Ectodermal cell (in vitro differentiated cells): ENCODE measurements around the gene UBAP1.
"Not testable (repeated sequence)": the region's sequence is repeated elsewhere in the genome, so short reads cannot be mapped to it uniquely, and the experiment has no call there.

Experiments used
- H3K27ac ChIP-seq: 2 replicates; pipeline ENCODE4 v1.7.0; 2013; ENCODE audit warnings: mild to moderate bottlenecking, low read depth, low read length; ENCODE audit not compliant: insufficient read depth, poor library complexity, severe bottlenecking
- H3K27me3 ChIP-seq: 2 replicates; pipeline ENCODE4 v1.7.0; 2013; ENCODE audit warnings: mild to moderate bottlenecking, low read length; ENCODE audit not compliant: insufficient read depth, control insufficient read depth, poor library complexity, severe bottlenecking
- H3K36me3 ChIP-seq: one replicate; pipeline ENCODE4 v1.7.0; 2013; ENCODE audit warnings: low read length; ENCODE audit not compliant: control insufficient read depth, insufficient read depth
- H3K4me1 ChIP-seq: one replicate; pipeline ENCODE4 v1.7.0; 2013; ENCODE audit warnings: low read length; ENCODE audit not compliant: control insufficient read depth, insufficient read depth
- H3K4me3 ChIP-seq: 2 replicates; pipeline ENCODE4 v1.7.0; 2013; ENCODE audit warnings: low read depth, low read length, control low read depth; ENCODE audit not compliant: insufficient read depth
- H3K9me3 ChIP-seq: 2 replicates; pipeline ENCODE4 v1.7.0; 2013; ENCODE audit warnings: mild to moderate bottlenecking, low read length, moderate library complexity; ENCODE audit not compliant: control insufficient read depth
- WGBS, 2 experiments: methylation state at CpG; one replicate each; pipeline ENCODE4 v1.1.7; 2013; ENCODE audit warnings: missing lambda C conversion rate in 2 of 2; 5-methylcytosine and 5-hydroxymethylcytosine counted together

UBAP1 gene

DNA sequence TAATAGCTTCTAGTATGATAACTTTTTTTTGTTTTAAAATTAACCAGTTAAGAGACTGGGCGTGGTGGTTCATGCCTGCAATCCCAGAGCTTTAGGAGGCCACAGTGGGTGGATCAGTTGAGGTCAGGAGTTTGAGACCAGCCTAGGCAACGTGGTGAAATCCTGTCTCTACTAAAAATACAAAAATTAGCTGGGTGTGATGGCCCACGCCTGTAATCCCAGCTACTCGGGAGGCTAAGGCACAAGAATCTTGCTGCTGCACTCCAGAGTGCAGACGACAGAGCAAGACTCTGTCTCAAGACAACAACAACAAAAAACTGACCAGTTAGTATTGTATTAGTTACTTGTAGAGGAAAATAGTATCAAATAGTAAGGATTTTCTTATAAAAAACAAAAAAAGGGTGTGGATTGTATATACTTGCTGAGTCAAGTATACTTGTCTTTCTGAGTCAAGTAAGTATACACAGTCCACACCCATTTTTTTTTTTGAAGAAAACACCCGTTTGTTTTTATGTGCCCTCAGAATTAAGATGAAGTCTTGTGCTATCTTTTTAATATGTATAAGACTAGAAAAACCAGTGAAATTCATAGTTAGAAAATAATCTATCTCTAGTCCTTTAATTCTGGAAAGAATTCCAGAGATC, 25.3 kb downstream of the UBAP1 start:
- 83 to 90% methylated on average over 5 of the region's 6 CpGs for WGBS, 2 experiments

GRCh38 chr9:34205102-34205501, 26.3 kb downstream of the UBAP1 start:
- no peak overlapping the region for H3K4me3 ChIP-seq
- H3K9me3 ChIP-seq, result no peaks in the 10 kb centered on the region
- no peaks in the 10 kb centered on the region for H3K36me3 ChIP-seq

More for the DNA sequence above, 25.3 kb downstream of the UBAP1 start:
- Histone ChIP-seq H3K4me1 (no peaks in the 10 kb centered on the region), H3K27me3 (no peaks in the 10 kb centered on the region), H3K4me3 (no peak overlapping the region), H3K36me3 (no peaks in the 10 kb centered on the region), H3K9me3 (no peaks in the 10 kb centered on the region), H3K27ac (no peak overlapping the region)

DNA sequence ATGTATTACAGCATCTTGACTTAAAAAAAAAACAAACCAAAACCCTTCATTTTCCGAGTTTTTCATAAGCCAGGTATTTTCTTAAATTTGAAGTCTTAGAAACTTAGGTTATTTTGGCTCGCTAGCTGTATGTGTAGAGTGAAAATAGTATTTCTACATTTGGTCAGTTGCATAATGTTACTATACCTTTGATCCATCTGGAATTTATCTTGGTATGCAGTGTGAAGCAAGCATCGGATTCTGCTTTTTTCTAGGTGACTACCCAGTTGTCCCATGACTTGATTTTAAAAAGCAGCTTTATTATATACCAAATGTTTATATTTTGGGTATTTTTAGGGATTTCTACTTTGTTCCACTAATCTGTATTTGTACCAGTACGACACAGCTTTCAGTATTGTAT, 27.7 kb downstream of the UBAP1 start:
- Histone ChIP-seq H3K27me3 (no peaks in the 10 kb centered on the region), H3K9me3 (no peaks in the 10 kb centered on the region), H3K36me3 (no peaks in the 10 kb centered on the region), H3K4me1 (no peaks in the 10 kb centered on the region), H3K27ac (no peak overlapping the region), H3K4me3 (no peak overlapping the region)
- 93 to 98% methylated on average over 3 to 4 of the region's 4 CpGs for WGBS, 2 experiments

More at GRCh38 chr9:34205102-34205501, 26.3 kb downstream of the UBAP1 start:
- Histone ChIP-seq H3K4me1 (no peaks in the 10 kb centered on the region), H3K27ac (no peak overlapping the region), H3K27me3 (no peaks in the 10 kb centered on the region)

- 96 to 100% methylated on average over 1 of the region's 1 CpG for WGBS, 2 experiments
- Histone ChIP-seq H3K27me3 (no peaks in the 10 kb centered on the region), H3K9me3 (no peaks in the 10 kb centered on the region), H3K27ac (no peak overlapping the region), H3K4me1 (no peaks in the 10 kb centered on the region), H3K4me3 (no peak overlapping the region), H3K36me3 (no peaks in the 10 kb centered on the region)
These were observed 32.6 kb downstream of the UBAP1 start for GRCh38 chr9:34211395-34211794.

GRCh38 chr9:34214354-34215000, 35.6 kb downstream of the UBAP1 start:
- not testable (repeated sequence) for H3K4me1 ChIP-seq, H3K27ac ChIP-seq, H3K4me3 ChIP-seq, H3K9me3 ChIP-seq, H3K36me3 ChIP-seq, H3K27me3 ChIP-seq
- 92 to 100% methylated on average over 3 to 4 of the region's 4 CpGs for WGBS, 2 experiments

DNA sequence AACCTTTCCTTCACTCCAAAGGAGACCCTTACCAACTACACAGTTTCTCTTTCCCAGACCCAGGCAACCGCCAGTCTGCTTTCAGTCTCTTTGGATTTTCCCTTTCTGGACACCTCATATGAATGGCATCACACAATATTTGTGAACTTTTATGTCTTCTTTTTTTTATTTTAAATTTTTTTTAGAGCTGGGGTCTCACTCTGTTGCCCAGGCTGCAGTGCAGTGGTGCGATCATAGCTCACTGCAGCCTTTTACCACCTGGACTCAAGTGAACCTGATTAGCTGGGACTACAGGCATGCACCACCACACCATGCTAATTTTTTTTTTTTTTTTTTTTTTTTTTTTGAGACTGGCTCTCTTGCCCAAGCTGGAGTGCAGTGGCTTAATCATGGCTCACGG, 37.5 kb downstream of the UBAP1 start:
- no peaks in the 10 kb centered on the region for H3K9me3 ChIP-seq
- 81 to 96% methylated on average over 3 of the region's 3 CpGs for WGBS, 2 experiments
- H3K4me1 ChIP-seq, result no peaks in the 10 kb centered on the region
- H3K36me3 ChIP-seq, result no peaks in the 10 kb centered on the region
- H3K4me3 ChIP-seq, result no peak overlapping the region
- no peak overlapping the region for H3K27ac ChIP-seq
- no peaks in the 10 kb centered on the region for H3K27me3 ChIP-seq

DNA sequence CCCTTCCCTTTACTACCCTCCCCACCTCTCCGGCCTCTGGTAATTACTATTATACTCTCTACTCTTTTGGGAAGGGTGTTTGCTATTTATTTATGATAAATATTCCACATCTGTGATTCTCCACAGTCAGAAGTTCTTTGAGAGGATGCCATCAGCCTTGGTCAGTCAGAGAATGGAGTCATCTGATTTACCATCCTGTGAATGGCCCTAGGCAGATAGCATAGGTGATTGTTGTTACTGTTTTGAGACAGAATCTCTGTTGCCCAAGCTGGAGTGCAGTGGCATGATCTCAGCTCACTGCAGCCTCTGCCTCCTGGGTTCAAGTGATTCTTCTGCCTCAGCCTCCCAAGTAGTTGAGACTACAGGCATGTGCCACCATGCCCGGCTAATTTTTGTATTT, 38.2 kb downstream of the UBAP1 start:
- H3K4me1 ChIP-seq, H3K36me3 ChIP-seq, H3K27me3 ChIP-seq, H3K4me3 ChIP-seq, H3K9me3 ChIP-seq, H3K27ac ChIP-seq: not testable (repeated sequence)
- 89 to 99% methylated on average over 1 of the region's 2 CpGs for WGBS, 2 experiments

- WGBS, 2 experiments, result 84 to 87% methylated on average over 5 of the region's 5 CpGs
These were observed 39.6 kb downstream of the UBAP1 start for GRCh38 chr9:34218446-34218845.

GRCh38 chr9:34219421-34219820, 40.6 kb downstream of the UBAP1 start:
- H3K9me3 ChIP-seq, result no peaks in the 10 kb centered on the region
- whole genome bisulfite sequencing, 2 experiments, result no CpG with 5 or more reads among the region's 1 CpG
- H3K27me3 ChIP-seq, result no peaks in the 10 kb centered on the region

More at GRCh38 chr9:34218446-34218845, 39.6 kb downstream of the UBAP1 start:
- Histone ChIP-seq H3K4me1 (no peaks in the 10 kb centered on the region), H3K27me3 (no peaks in the 10 kb centered on the region), H3K27ac (no peak overlapping the region), H3K36me3 (no peaks in the 10 kb centered on the region), H3K9me3 (no peaks in the 10 kb centered on the region), H3K4me3 (no peak overlapping the region)

DNA sequence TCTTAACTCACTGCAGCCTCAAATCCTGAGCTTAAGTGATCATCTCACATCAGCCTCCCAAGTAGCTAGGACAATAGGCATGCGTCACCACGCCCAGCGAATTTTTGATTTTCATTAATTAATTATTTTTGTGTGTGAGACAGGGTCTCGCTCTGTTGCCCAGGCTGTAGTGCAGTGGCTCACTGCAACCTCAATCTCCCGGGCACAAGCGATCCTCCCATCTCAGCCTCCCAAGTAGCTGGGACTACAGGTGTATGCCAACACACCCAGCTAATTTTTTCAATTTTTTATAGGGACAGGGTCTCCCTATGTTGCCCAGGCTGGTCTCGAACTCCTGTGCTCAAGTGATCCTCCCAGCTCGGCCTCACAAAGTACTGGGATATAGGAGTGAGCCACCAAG, 41.4 kb downstream of the UBAP1 start:
- Histone ChIP-seq H3K4me3 (no peak overlapping the region), H3K27me3 (no peaks in the 10 kb centered on the region), H3K9me3 (no peaks in the 10 kb centered on the region), H3K36me3 (no peaks in the 10 kb centered on the region), H3K27ac (no peak overlapping the region), H3K4me1 (no peaks in the 10 kb centered on the region)
- WGBS, 2 experiments, result 87 to 89% methylated on average over 8 of the region's 8 CpGs

More at GRCh38 chr9:34219421-34219820, 40.6 kb downstream of the UBAP1 start:
- Histone ChIP-seq H3K4me3 (no peak overlapping the region), H3K36me3 (no peaks in the 10 kb centered on the region), H3K4me1 (no peaks in the 10 kb centered on the region), H3K27ac (no peak overlapping the region)
